Measurements from ENCODE around the gene TRIM74. TPM values are rescaled to one million over a fixed set of nuclear protein-coding genes. Genes with fewer than 3 reads are reported as not detected.

TRIM74 gene
- total RNA-seq, 1 experiment from 2014 or later: not detected

Other genes with a start within 250 kb of the TRIM74 start
- 4.5 and 4.6 TPM in 2 replicates for gene TYW1B, start 141.3 kb downstream of the TRIM74 start, total RNA-seq (2014; rRNA removed; shearing (Covaris generic))
- gene POM121, start 44.4 kb downstream of the TRIM74 start, total RNA-seq (2014; rRNA removed; shearing (Covaris generic)): 5.4 and 5.8 TPM in 2 replicates
- 0.24 TPM in 1 of 2 replicates, not detected in the other for gene SPDYE8, start 60.3 kb upstream of the TRIM74 start, total RNA-seq (2014; rRNA removed; shearing (Covaris generic))
- not detected in 2 replicates for gene SPDYE11, start 88.4 kb upstream of the TRIM74 start, total RNA-seq (2014; rRNA removed; shearing (Covaris generic))
- not detected in 2 replicates for gene SPDYE9, start 116.6 kb upstream of the TRIM74 start, total RNA-seq (2014; rRNA removed; shearing (Covaris generic))

All from SJSA1 (cell line).